ENCODE measurements around the gene AP2A2. TPM values are rescaled to one million over a fixed set of nuclear protein-coding genes. Genes with fewer than 3 reads are reported as not detected.

The AP2A2 gene
- total RNA-seq, 1 experiment from 2014 or later, result 17.7 TPM

DNA sequence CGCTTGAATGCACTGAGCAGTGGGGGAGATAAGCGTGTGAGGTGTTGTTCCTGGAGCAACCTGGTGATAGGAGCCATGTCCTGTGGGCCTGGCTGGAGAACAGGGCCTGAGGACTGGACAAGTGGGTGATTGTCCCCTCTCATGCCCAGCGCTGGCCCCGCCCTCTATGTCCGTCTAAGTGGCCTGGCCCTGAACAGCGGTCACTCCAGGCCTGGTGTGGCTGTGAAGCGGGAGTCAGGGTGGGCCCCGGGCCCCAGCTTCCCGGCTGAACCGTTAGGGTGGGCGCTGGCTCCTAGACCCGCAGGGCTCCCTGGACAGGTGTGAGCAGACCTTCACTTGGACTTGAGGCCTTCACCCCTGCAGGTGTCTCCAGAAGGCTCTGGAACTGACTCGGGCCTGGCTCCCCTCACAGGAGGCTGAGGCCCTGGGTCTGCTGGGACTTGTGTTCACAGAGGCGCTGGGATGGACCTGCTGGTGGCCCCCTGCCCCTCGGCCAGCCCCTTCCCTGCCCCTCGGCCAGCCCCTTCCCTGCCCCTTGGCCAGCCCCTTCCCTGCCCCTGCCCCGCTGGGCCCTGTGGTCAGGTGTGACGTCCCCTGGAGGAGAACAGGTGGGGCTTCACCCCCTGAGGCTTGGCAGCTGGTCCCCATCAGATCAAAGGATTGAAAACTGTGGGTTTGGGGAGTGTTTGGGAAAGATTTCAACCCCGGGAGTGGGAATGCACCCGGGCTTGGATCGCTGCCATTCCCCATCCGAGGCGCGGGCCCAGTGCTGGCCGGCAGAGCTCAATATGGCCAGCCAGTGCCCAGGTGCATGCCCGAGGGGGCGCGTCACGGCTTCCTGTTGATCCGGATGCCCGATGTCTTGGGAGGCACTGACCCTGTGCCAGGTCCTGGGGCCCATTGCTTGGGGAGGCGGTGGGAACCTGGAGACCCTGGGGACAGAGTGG lies 114.1 kb downstream of the AP2A2 start:
- Histone ChIP-seq H3K36me3 (no peaks in the 10 kb centered on the region), H3K9me3 (replicated peaks) (no peaks in the 10 kb centered on the region), H3K27me3 (replicated peaks) (no peaks in the 10 kb centered on the region), H3K4me3 (no peak overlapping the region), H3K27ac (no peak overlapping the region), H3K4me1 (replicated peaks) (no peaks in the 10 kb centered on the region)
- DNase-seq (ENCODE audit: low read depth in 1 of 2, low spot score in 2 of 2), result no peak

- Histone ChIP-seq H3K36me3 (no peaks in the 10 kb centered on the region), H3K9me3 (replicated peaks) (no peaks in the 10 kb centered on the region), H3K27me3 (replicated peaks) (no peaks in the 10 kb centered on the region), H3K4me3 (no peak overlapping the region), H3K4me1 (replicated peaks) (no peaks in the 10 kb centered on the region), H3K27ac (no peak overlapping the region)
- no peak for DNase-seq (ENCODE audit: low read depth in 1 of 2, low spot score in 2 of 2)
Observed at GRCh38 chr11:1040428-1041148, 114.9 kb downstream of the AP2A2 start.

GRCh38 chr11:1041149-1041467 lies 115.4 kb downstream of the AP2A2 start:
- H3K4me1 ChIP-seq (replicated peaks), result no peaks in the 10 kb centered on the region
- H3K27ac ChIP-seq, result no peak overlapping the region
- no peaks in the 10 kb centered on the region for H3K27me3 ChIP-seq (replicated peaks)
- no peak for DNase-seq (ENCODE audit: low read depth in 1 of 2, low spot score in 2 of 2)
- H3K9me3 ChIP-seq (replicated peaks), result no peaks in the 10 kb centered on the region
- no peak overlapping the region for H3K4me3 ChIP-seq
- no peaks in the 10 kb centered on the region for H3K36me3 ChIP-seq

GRCh38 chr11:1041471-1041870 lies 115.8 kb downstream of the AP2A2 start:
- Histone ChIP-seq H3K27me3 (replicated peaks) (no peaks in the 10 kb centered on the region), H3K4me1 (replicated peaks) (no peaks in the 10 kb centered on the region), H3K36me3 (no peaks in the 10 kb centered on the region), H3K9me3 (replicated peaks) (no peaks in the 10 kb centered on the region), H3K27ac (no peak overlapping the region), H3K4me3 (no peak overlapping the region)
- DNase-seq (ENCODE audit: low read depth in 1 of 2, low spot score in 2 of 2), result no peak

GRCh38 chr11:1041936-1042608 lies 116.4 kb downstream of the AP2A2 start:
- no peak for DNase-seq (ENCODE audit: low read depth in 1 of 2, low spot score in 2 of 2)
- Histone ChIP-seq H3K4me3 (no peak overlapping the region), H3K4me1 (replicated peaks) (no peaks in the 10 kb centered on the region), H3K36me3 (no peaks in the 10 kb centered on the region), H3K27me3 (replicated peaks) (0 out of 2 replicates have a peak, but pooled peaks cover 2% of the 10 kb centered on the region), H3K27ac (no peak overlapping the region), H3K9me3 (replicated peaks) (no peaks in the 10 kb centered on the region)

- no peak overlapping the region for H3K4me3 ChIP-seq
- no peak overlapping the region for H3K27ac ChIP-seq
- no peaks in the 10 kb centered on the region for H3K4me1 ChIP-seq (replicated peaks)
- no peaks in the 10 kb centered on the region for H3K9me3 ChIP-seq (replicated peaks)
- no peak for DNase-seq (ENCODE audit: low read depth in 1 of 2, low spot score in 2 of 2)
- no peaks in the 10 kb centered on the region for H3K36me3 ChIP-seq
- H3K27me3 ChIP-seq (replicated peaks), result 0 out of 2 replicates have a peak, but pooled peaks cover 7% of the 10 kb centered on the region
Observed at GRCh38 chr11:1042626-1043562, 117.2 kb downstream of the AP2A2 start.

DNA sequence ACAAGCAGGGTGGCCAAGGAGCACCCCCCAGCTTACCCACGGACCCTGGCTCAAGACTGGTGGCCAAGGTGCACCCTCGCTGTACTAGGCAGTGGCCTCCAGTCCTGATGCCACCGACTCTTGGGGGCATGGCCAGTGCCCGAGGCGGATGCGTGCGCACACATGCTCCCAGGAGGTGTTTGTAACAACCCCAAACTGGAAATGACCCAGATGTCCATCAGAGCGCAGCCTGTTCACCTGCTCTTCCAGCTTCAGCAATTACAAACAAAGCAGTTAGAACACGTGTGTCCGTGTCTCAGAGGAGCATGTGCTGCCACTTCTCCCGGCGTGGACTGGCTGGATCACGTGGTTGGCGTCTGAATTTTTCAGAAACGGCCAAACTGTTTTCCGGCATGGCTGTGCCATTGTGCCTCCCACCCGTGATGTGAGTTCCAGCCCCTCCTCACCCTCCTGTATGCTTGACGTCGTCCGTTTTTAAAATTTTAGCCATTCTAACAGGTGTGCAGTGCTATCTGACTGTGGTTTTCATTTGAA lies 118.0 kb downstream of the AP2A2 start:
- DNase-seq (ENCODE audit: low read depth in 1 of 2, low spot score in 2 of 2), result no peak
- Histone ChIP-seq H3K27me3 (replicated peaks) (0 out of 2 replicates have a peak, but pooled peaks cover 7% of the 10 kb centered on the region), H3K36me3 (no peaks in the 10 kb centered on the region), H3K27ac (no peak overlapping the region), H3K4me3 (no peak overlapping the region), H3K4me1 (replicated peaks) (no peaks in the 10 kb centered on the region), H3K9me3 (replicated peaks) (no peaks in the 10 kb centered on the region)

- no peak for DNase-seq (ENCODE audit: low read depth in 1 of 2, low spot score in 2 of 2)
- 0 out of 2 replicates have a peak, but pooled peaks cover 7% of the 10 kb centered on the region for H3K27me3 ChIP-seq (replicated peaks)
Observed at GRCh38 chr11:1044160-1044559, 118.5 kb downstream of the AP2A2 start.

DNA sequence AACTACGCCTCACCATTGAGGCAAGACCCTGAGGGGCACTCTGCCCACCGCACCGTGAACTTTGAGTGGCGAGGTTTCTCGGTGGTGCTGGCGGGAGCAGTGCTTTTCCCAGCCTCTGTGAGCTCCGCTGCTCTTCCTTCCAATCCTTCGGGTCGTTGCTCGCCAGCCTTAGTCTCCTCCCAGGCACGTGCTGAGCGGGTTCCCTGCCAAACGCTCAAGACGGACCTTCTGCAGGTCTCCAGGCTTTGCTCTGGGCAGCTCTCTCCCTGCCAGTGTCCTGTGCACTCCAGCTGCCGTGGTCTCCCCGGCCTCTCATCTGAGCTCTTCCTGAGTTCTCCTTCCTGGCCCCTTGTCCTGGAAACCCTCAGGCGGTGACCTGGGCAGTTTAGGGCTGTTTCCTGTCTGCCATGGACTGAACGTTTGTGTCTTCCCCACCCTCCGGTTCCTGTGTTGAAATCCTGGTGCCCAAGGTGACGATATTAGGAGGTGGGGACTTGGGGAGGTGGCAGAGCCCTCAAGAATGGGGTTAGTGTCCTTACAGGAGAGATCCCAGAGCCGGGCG lies 122.0 kb downstream of the AP2A2 start:
- H3K4me1 ChIP-seq (replicated peaks), result no peaks in the 10 kb centered on the region
- H3K27me3 ChIP-seq (replicated peaks), result 0 out of 2 replicates have a peak, but pooled peaks cover 7% of the 10 kb centered on the region
- H3K27ac ChIP-seq, result no peak overlapping the region
- DNase-seq (ENCODE audit: low read depth in 1 of 2, low spot score in 2 of 2), result no peak
- H3K4me3 ChIP-seq, result no peak overlapping the region
- H3K9me3 ChIP-seq (replicated peaks), result no peaks in the 10 kb centered on the region
- H3K36me3 ChIP-seq, result no peaks in the 10 kb centered on the region

More at GRCh38 chr11:1044160-1044559, 118.5 kb downstream of the AP2A2 start:
- H3K36me3 ChIP-seq, result no peaks in the 10 kb centered on the region
- no peaks in the 10 kb centered on the region for H3K9me3 ChIP-seq (replicated peaks)
- H3K4me3 ChIP-seq, result no peak overlapping the region
- H3K27ac ChIP-seq, result no peak overlapping the region
- no peaks in the 10 kb centered on the region for H3K4me1 ChIP-seq (replicated peaks)

DNA sequence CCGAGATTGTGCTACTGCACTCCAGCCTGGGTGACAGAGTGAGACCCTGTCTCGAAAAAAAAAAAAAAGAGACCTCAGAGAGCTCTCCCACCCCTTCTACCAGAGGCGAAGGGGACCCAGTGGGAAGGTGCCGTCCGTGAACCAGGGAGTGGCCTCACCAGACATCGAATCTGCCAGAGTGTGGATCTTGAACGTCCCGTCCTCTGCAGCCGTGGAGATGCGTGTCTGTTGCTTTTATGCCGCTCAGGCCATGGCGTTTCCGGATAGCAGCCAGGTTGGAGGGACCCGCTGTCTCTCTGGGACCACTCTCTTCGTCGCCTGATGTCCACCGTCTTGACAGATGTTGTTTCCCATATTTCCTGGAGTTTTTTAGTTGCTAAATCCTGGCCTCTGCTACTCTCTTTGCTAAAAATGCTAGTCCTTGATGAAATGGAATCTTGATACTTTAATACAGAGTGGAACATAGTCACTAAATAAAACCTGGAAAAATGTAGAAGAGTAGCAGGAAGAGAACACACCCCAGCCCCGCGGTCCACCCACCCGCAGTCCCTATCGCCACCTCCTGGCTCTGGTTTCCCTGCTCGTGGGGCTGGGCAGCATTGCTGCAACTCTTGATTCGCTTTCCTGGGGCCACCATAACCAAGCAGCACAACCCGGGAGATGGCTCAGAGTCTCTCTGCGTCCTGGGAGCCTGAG lies 122.9 kb downstream of the AP2A2 start:
- H3K9me3 ChIP-seq (replicated peaks), result no peaks in the 10 kb centered on the region
- no peaks in the 10 kb centered on the region for H3K36me3 ChIP-seq
- no peaks in the 10 kb centered on the region for H3K4me1 ChIP-seq (replicated peaks)
- no peak for DNase-seq (ENCODE audit: low read depth in 1 of 2, low spot score in 2 of 2)
- 0 out of 2 replicates have a peak, but pooled peaks cover 7% of the 10 kb centered on the region for H3K27me3 ChIP-seq (replicated peaks)
- H3K4me3 ChIP-seq, result no peak overlapping the region
- H3K27ac ChIP-seq, result no peak overlapping the region

GRCh38 chr11:1049071-1049405 lies 123.4 kb downstream of the AP2A2 start:
- H3K27ac ChIP-seq, result no peak overlapping the region
- no peaks in the 10 kb centered on the region for H3K36me3 ChIP-seq
- no peak for DNase-seq (ENCODE audit: low read depth in 1 of 2, low spot score in 2 of 2)
- no peak overlapping the region for H3K4me3 ChIP-seq
- H3K27me3 ChIP-seq (replicated peaks), result 0 out of 2 replicates have a peak, but pooled peaks cover 7% of the 10 kb centered on the region
- H3K4me1 ChIP-seq (replicated peaks), result no peaks in the 10 kb centered on the region
- H3K9me3 ChIP-seq (replicated peaks), result no peaks in the 10 kb centered on the region

DNA sequence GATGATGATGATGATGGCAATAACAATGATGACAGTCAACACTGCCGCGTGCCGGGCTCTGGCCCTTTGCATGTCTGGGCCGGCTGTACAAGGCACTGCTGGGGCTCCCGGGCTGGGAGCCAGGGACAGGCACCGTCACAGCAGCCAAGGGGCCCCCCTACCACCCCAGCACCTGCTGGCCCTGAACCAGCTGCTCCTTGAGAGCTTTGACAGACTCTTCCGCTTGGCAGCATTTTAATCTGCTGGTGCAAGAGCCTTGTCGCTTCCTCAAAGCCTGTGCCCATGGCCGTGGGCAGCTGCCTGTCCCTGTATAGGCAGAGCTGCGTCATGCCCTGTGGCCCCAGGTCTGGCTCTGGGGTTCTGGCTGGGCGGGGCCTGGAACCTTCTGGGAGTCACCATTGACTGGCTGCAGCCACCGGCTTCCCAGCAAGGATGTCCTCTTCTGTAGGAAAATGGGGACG lies 123.8 kb downstream of the AP2A2 start:
- no peak for DNase-seq (ENCODE audit: low read depth in 1 of 2, low spot score in 2 of 2)

More for the DNA sequence above, 123.8 kb downstream of the AP2A2 start:
- Histone ChIP-seq H3K36me3 (no peaks in the 10 kb centered on the region), H3K27ac (no peak overlapping the region), H3K9me3 (replicated peaks) (no peaks in the 10 kb centered on the region), H3K27me3 (replicated peaks) (0 out of 2 replicates have a peak, but pooled peaks cover 7% of the 10 kb centered on the region), H3K4me3 (no peak overlapping the region), H3K4me1 (replicated peaks) (no peaks in the 10 kb centered on the region)
